Measurements from ENCODE around the gene BRCA2. TPM values are rescaled to one million over a fixed set of nuclear protein-coding genes. Genes with fewer than 3 reads are reported as not detected.
A peak's percentile ranks its signal among the peaks of the same experiment; 100 is the strongest.

The BRCA2 gene
- 1 to 10 TPM in 4 of 6 experiments, under 1 TPM in 2; 0.46 to 4.0 (median 1.8) TPM for total RNA-seq
- long read RNA-seq: 0 reads

DNA sequence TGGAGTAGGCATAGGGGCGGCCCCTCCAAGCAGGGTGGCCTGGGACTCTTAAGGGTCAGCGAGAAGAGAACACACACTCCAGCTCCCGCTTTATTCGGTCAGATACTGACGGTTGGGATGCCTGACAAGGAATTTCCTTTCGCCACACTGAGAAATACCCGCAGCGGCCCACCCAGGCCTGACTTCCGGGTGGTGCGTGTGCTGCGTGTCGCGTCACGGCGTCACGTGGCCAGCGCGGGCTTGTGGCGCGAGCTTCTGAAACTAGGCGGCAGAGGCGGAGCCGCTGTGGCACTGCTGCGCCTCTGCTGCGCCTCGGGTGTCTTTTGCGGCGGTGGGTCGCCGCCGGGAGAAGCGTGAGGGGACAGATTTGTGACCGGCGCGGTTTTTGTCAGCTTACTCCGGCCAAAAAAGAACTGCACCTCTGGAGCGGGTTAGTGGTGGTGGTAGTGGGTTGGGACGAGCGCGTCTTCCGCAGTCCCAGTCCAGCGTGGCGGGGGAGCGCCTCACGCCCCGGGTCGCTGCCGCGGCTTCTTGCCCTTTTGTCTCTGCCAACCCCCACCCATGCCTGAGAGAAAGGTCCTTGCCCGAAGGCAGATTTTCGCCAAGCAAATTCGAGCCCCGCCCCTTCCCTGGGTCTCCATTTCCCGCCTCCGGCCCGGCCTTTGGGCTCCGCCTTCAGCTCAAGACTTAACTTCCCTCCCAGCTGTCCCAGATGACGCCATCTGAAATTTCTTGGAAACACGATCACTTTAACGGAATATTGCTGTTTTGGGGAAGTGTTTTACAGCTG is at the start of gene BRCA2, which contains the start of gene ZAR1L:
BRCA2 (plus strand) TSS at position 271 of the 790 bp plus-strand sequence. CDS start 953 bp downstream, outside the sequence.
ZAR1L (minus strand) TSS at position 126 of the 790 bp plus-strand sequence. CDS start 3,438 bp downstream, outside the sequence.
- Histone ChIP-seq H3K4me3 (peak within 1 kb of the TSS; percentile 78 to 93 (median 83)), H3K4me1 (no peaks in the 10 kb centered on the region), H3K9me3 (no peaks in the 10 kb centered on the region), H3K27ac (peak within 1 kb of the TSS; percentile 88 to 97 (median 95)), H3K27me3 (no peaks in the 10 kb centered on the region), H3K36me3 (no peaks in the 10 kb centered on the region)
- intact Hi-C loops (cut with DNase I): no loop called here
- TF ChIP-seq, protein P1, sequence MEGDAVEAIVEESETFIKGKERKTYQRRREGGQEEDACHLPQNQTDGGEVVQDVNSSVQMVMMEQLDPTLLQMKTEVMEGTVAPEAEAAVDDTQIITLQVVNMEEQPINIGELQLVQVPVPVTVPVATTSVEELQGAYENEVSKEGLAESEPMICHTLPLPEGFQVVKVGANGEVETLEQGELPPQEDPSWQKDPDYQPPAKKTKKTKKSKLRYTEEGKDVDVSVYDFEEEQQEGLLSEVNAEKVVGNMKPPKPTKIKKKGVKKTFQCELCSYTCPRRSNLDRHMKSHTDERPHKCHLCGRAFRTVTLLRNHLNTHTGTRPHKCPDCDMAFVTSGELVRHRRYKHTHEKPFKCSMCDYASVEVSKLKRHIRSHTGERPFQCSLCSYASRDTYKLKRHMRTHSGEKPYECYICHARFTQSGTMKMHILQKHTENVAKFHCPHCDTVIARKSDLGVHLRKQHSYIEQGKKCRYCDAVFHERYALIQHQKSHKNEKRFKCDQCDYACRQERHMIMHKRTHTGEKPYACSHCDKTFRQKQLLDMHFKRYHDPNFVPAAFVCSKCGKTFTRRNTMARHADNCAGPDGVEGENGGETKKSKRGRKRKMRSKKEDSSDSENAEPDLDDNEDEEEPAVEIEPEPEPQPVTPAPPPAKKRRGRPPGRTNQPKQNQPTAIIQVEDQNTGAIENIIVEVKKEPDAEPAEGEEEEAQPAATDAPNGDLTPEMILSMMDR (IDR thresholded peaks at IDR 0.05): peak in 1 of 4 donors; percentile 7
- TF ChIP-seq POLR2A (IDR thresholded peaks at IDR 0.05): peak; percentile 81
- ATAC-seq (peak; percentile 96 to 98 (median 98)), DNase-seq (peak; percentile 89 to 92 (median 92))
- WGBS (ENCODE audit: insufficient coverage, low coverage, low lambda C conversion rate, missing lambda C conversion rate): under 1% methylated on average over 31 of the region's 60 CpGs

GRCh38 chr13:32265726-32266125 is 49.6 kb upstream of the BRCA2 start:
- ATAC-seq: no peak
- peaks cover 0 to 49% (median 6%) of the 10 kb centered on the region in 4 donors for H3K36me3 ChIP-seq
- H3K4me1 ChIP-seq: peaks cover 0 to 9% (median 4%) of the 10 kb centered on the region in 4 donors
- no peak for DNase-seq
- H3K27ac ChIP-seq: no peak overlapping the region
- 64% methylated on average over 2 of the region's 2 CpGs for WGBS (ENCODE audit: insufficient coverage, low coverage, low lambda C conversion rate, missing lambda C conversion rate)
- TF ChIP-seq POLR2A (IDR thresholded peaks at IDR 0.05): no peak
- TF ChIP-seq, protein P1 (IDR thresholded peaks at IDR 0.05): no peak
- no peak overlapping the region for H3K4me3 ChIP-seq
- intact Hi-C loops (cut with DNase I): no loop called here
- H3K9me3 ChIP-seq: no peaks in the 10 kb centered on the region
- no peaks in the 10 kb centered on the region for H3K27me3 ChIP-seq

DNA sequence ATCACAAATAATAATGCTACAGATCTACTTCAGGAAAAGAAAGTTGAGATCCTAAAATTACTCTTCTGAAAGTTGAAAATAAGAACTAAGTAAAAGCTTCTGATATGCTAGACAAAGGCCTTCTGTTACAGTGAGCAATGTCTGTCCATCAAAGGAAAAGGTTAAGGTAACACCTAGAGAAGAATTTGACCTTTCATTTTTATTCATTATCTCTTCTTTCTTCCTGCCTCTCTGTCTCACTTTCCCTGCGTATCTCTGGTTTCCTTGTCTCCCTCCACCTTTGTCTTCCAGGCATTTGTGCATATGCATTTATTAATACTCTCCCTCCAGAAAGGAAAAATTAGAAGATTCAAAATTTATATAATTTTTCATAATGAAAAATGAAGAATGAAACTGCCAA is 49.2 kb upstream of the BRCA2 start:
- Histone ChIP-seq H3K9me3 (no peaks in the 10 kb centered on the region), H3K27me3 (no peaks in the 10 kb centered on the region), H3K36me3 (peaks cover 0 to 53% (median 7%) of the 10 kb centered on the region in 4 donors), H3K4me1 (peaks cover 0 to 5% (median 2%) of the 10 kb centered on the region in 4 donors), H3K4me3 (no peak overlapping the region), H3K27ac (no peak overlapping the region)
- TF ChIP-seq POLR2A (IDR thresholded peaks at IDR 0.05): no peak
- TF ChIP-seq, protein P1 (IDR thresholded peaks at IDR 0.05): no peak
- 80% methylated on average over 1 of the region's 1 CpG for WGBS (ENCODE audit: insufficient coverage, low coverage, low lambda C conversion rate, missing lambda C conversion rate)
- ATAC-seq (no peak), DNase-seq (no peak)
- intact Hi-C loops (cut with DNase I): no loop called here

DNA sequence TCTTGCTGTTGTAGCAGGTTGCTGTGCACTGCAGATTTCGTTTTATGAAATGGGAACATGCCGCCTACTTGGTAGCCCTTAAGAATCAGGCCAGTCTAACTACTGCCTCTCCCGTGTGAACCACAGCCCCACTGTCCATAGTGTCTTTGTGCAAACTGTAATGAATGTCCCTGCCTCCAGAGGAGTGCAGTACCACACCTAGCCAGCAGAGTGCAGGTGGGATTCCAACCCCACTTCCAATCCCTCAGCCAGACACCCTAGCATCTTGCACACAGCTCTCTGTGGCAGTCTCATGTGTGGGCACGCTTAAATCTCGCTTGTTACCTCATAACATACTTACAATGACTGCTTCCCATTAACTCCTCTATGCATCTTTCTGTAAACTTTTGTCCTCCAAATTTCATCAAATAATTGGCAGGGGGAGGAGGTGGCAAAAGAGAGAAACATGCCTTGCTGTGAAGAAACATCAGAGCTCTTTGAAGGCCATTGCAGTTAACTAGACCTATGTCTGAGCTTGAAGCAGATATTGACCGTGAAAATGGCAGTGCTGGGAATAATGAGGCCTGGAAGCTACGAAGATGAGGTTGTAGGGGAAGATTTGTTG is 47.4 kb upstream of the BRCA2 start:
- no peak for TF ChIP-seq POLR2A (IDR thresholded peaks at IDR 0.05)
- TF ChIP-seq, protein P1 (IDR thresholded peaks at IDR 0.05): peak; percentile 50 to 72 (median 66)
- intact Hi-C loops (cut with DNase I): no loop called here
- Histone ChIP-seq H3K9me3 (no peaks in the 10 kb centered on the region), H3K36me3 (peaks cover 0 to 45% (median 8%) of the 10 kb centered on the region in 4 donors), H3K27me3 (no peaks in the 10 kb centered on the region), H3K4me1 (no peaks in the 10 kb centered on the region), H3K27ac (no peak overlapping the region), H3K4me3 (no peak overlapping the region)
- DNase-seq (no peak), ATAC-seq (peak; percentile 71 to 85 (median 84))
- 82% methylated on average over 7 of the region's 7 CpGs for WGBS (ENCODE audit: insufficient coverage, low coverage, low lambda C conversion rate, missing lambda C conversion rate)

Measured in right lobe of liver (tissue), 6 donors.